GM12874 (cell line): ENCODE data around the gene TUSC2.

Experiments
- TF ChIP-seq, protein P1 (sequence below): IDR thresholded peaks from 2 replicates; pipeline ENCODE4 v1.5.1; 2011; ENCODE audit warnings: low read depth, mild to moderate bottlenecking, control low read depth, low read length, moderate library complexity; ENCODE audit not compliant: insufficient read depth

Gene TUSC2

DNA sequence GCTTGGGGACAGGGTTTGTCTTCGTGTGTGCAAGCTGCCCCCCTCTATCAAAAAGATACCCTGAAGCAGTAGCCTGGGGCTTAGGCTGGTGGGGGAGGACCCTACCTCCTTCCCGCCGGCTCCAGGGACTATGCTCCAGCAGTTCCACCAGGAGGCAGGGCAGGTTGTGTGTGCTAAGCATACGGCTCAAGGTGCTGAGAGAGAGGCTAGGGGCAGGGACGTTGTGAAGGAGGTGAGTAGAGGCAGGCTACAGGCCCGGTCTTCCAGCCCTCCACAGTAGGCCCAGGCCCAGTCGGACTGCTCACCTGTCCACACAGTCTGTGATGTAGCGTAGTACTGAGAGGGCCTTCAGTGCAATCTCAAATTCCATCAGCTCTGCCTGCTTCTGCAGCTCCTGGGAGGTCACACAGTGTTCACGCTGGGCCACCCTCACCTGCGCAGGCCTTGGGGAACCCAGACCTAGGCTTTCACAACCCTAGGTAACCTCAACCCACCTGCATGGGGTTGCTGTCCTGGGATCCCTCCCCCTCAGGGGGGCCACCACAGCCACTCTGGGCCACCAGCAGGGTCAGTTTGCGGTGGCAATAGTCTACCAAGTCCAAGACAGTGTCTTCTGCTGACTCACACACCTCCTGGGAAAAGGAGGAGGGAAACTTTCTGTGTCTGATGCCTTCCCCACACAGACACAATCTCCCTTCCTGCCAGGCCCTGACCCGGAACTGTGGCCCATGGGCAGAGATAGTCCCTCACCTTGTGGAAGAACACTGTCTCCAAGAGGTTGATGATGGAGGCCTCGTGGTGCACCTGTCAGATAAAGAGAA is 15.0 kb upstream of the TUSC2 start:
- TF ChIP-seq, protein P1, sequence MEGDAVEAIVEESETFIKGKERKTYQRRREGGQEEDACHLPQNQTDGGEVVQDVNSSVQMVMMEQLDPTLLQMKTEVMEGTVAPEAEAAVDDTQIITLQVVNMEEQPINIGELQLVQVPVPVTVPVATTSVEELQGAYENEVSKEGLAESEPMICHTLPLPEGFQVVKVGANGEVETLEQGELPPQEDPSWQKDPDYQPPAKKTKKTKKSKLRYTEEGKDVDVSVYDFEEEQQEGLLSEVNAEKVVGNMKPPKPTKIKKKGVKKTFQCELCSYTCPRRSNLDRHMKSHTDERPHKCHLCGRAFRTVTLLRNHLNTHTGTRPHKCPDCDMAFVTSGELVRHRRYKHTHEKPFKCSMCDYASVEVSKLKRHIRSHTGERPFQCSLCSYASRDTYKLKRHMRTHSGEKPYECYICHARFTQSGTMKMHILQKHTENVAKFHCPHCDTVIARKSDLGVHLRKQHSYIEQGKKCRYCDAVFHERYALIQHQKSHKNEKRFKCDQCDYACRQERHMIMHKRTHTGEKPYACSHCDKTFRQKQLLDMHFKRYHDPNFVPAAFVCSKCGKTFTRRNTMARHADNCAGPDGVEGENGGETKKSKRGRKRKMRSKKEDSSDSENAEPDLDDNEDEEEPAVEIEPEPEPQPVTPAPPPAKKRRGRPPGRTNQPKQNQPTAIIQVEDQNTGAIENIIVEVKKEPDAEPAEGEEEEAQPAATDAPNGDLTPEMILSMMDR = no peak

GRCh38 chr3:50341996-50342650 is 14.1 kb upstream of the TUSC2 start:
- TF ChIP-seq, protein P1 = no peak

GRCh38 chr3:50341537-50341936 is 13.5 kb upstream of the TUSC2 start:
- TF ChIP-seq, protein P1 = no peak

GRCh38 chr3:50340448-50341329 is 12.7 kb upstream of the TUSC2 start, which contains the start of gene RASSF1:
Gene RASSF1 (minus strand): TSS chr3:50340836. CDS start chr3:50340805, 31 bp downstream.
- TF ChIP-seq, protein P1 = no peak

DNA sequence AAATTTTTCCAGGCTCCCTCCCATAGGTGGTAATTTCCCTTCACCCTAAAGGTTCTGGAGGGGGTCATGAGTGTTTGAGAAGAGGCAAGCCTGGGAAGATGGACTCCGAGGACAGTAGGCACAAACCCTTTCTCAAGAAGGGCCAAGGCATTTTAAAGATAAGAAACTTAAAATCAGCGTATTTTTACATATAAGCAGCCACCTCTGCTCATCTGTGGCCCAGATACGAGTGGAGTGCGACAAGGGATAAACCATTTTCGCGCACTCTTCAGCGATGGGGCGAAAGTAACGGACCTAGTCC is 12.1 kb upstream of the TUSC2 start:
- TF ChIP-seq, protein P1 = no peak

DNA sequence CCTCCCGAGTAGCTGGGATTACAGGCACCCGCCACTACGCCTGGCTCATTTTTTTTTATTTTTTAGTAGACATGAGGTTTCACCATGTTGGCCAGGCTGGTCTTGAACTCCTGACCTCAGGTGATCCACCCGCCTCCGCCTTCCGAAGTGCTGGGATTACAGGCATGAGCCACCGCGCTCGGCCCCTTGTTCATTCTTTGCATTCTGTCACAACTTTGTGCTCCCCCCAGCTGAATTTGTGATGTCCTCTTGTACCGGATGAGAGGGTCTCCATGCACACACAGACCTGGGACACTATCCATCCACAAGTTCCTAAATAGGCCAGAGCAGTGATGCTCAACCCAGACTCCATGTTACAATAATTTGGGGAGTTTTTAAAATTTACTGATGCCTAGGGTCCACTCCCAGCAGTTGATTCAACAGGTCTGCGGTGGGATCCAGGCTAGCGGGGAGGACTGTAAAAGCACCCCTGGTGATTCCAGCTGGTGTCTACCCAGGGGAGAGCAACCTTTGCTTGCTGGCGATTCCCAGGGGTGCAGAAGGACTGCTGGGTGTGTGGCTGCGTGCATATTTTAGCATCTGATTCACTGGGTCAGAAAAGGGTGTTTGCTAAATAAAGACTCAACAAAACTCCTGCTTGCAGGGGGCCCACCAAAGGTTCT is 11.6 kb upstream of the TUSC2 start:
- TF ChIP-seq, protein P1 = no peak
